Liver (tissue), 9 donors: Measurements from ENCODE around the gene CPLX1. TPM values are rescaled to one million over a fixed set of nuclear protein-coding genes. Genes with fewer than 3 reads are reported as not detected.

ENCODE experiments used
- DNase-seq: peaks from one replicate; pipeline ENCODE4 v3.0.0-alpha.2; 2017; ENCODE audit warnings: low spot score
- H3K27ac ChIP-seq, 2 donors: one replicate each; pipeline ENCODE4 v1.7.0; 2013; ENCODE audit warnings: inconsistent platforms in 2 of 2, low read length in 2 of 2, control low read depth in 1 of 2, low read depth in 1 of 2, mild to moderate bottlenecking in 1 of 2
- H3K27me3 ChIP-seq, 4 donors: one replicate each; pipeline versions ENCODE4 v1.6.1 to v1.7.0; 2013; ENCODE audit warnings: low read length in 3 of 4, inconsistent platforms in 1 of 4, mild to moderate bottlenecking in 1 of 4, moderate library complexity in 1 of 4; ENCODE audit not compliant: control insufficient read depth in 4 of 4, insufficient read depth in 4 of 4
- H3K36me3 ChIP-seq, 4 donors: one replicate each; pipeline versions ENCODE4 v1.6.1 to v1.7.0; 2013; ENCODE audit warnings: low read length in 3 of 4, mild to moderate bottlenecking in 3 of 4, low read depth in 1 of 4, moderate library complexity in 1 of 4; ENCODE audit not compliant: control insufficient read depth in 4 of 4, insufficient read depth in 3 of 4
- H3K4me1 ChIP-seq, 4 donors: one replicate each; pipeline versions ENCODE4 v1.6.1 to v1.7.0; 2013; ENCODE audit warnings: low read length in 3 of 4, mild to moderate bottlenecking in 3 of 4, moderate library complexity in 1 of 4; ENCODE audit not compliant: control insufficient read depth in 4 of 4, insufficient read depth in 4 of 4
- H3K4me3 ChIP-seq, 3 donors: one replicate each; pipeline versions ENCODE4 v1.6.1 to v1.7.0; 2013; ENCODE audit warnings: low read length in 3 of 3, control low read depth in 1 of 3, low read depth in 1 of 3, mild to moderate bottlenecking in 1 of 3
- H3K9ac ChIP-seq, 2 donors: one replicate each; pipeline ENCODE4 v1.7.0; 2013; ENCODE audit warnings: low read length in 2 of 2, mild to moderate bottlenecking in 2 of 2, moderate library complexity in 2 of 2, control low read depth in 1 of 2, low read depth in 1 of 2
- H3K9me3 ChIP-seq, 4 donors: one replicate each; pipeline versions ENCODE4 v1.6.1 to v1.7.0; 2013; ENCODE audit warnings: low read length in 3 of 4; ENCODE audit not compliant: control insufficient read depth in 4 of 4
- ATF3 ChIP-seq: IDR thresholded peaks from 2 replicates; pipeline ENCODE4 v1.6.1; 2016; ENCODE audit warnings: antibody characterized with exemption
- CTCF ChIP-seq: fragments of 150-350 bp; IDR thresholded peaks from 2 replicates; pipeline ENCODE4 v1.5.1; 2017; ENCODE audit warnings: improper control_type of control experiment, low read depth, low read length; ENCODE audit not compliant: missing input control
- EGR1 ChIP-seq, 2 donors: IDR thresholded peaks; 2 replicates each; pipeline ENCODE4 v1.6.1; 2016 to 2018; ENCODE audit warnings: antibody characterized with exemption in 2 of 2, low read depth in 2 of 2
- FOXA2 ChIP-seq: IDR thresholded peaks from 2 replicates; pipeline ENCODE4 v1.6.1; 2016; ENCODE audit warnings: antibody characterized with exemption
- HNF4A ChIP-seq, 2 donors: conservative IDR thresholded peaks; 2 replicates each; pipeline ENCODE4 v1.6.1; 2016; ENCODE audit warnings: antibody characterized with exemption in 2 of 2, mild to moderate bottlenecking in 2 of 2
- HNF4G ChIP-seq: IDR thresholded peaks from 2 replicates; pipeline ENCODE4 v1.6.1; 2016; ENCODE audit warnings: antibody characterized with exemption
- JUND ChIP-seq, 2 donors: IDR thresholded peaks; 2 replicates each; pipeline ENCODE4 v1.6.1; 2016; ENCODE audit warnings: antibody characterized with exemption in 2 of 2
- NR2F2 ChIP-seq: IDR thresholded peaks from 2 replicates; pipeline ENCODE4 v1.6.1; 2016; ENCODE audit warnings: antibody characterized with exemption
- REST ChIP-seq: IDR thresholded peaks from 2 replicates; pipeline ENCODE4 v1.6.1; 2016; ENCODE audit warnings: antibody characterized with exemption, mild to moderate bottlenecking
- RXRA ChIP-seq, 2 donors: IDR thresholded peaks; 2 replicates each; pipeline ENCODE4 v1.6.1; 2017 to 2018; ENCODE audit warnings: antibody characterized with exemption in 2 of 2, mild to moderate bottlenecking in 1 of 2
- SP1 ChIP-seq: IDR thresholded peaks from 2 replicates; pipeline ENCODE4 v1.6.1; 2018; ENCODE audit warnings: antibody characterized with exemption, mild to moderate bottlenecking
- TAF1 ChIP-seq: conservative IDR thresholded peaks from 2 replicates; pipeline ENCODE4 v1.6.1; 2016; ENCODE audit warnings: antibody characterized with exemption, mild to moderate bottlenecking
- YY1 ChIP-seq: IDR thresholded peaks from 2 replicates; pipeline ENCODE4 v1.6.1; 2016; ENCODE audit warnings: antibody characterized with exemption, mild to moderate bottlenecking
- ZBTB33 ChIP-seq: IDR thresholded peaks from 2 replicates; pipeline ENCODE4 v1.6.1; 2016; ENCODE audit warnings: antibody characterized with exemption
- WGBS: extraction: QIAGEN DNeasy Blood & Tissue Kit; methylation state at CpG from one replicate; pipeline ENCODE4 v1.1.7; 2013; 5-methylcytosine and 5-hydroxymethylcytosine counted together
- polyA plus RNA-seq, 2 donors: library from polyadenylated mRNA; stranded (reverse) in 1 of 2; unstranded in 1 of 2; fragments of 200-250 nt in 1 of 2; fragments of >200 nt in 1 of 2; fragmentation: Nextera tagmentation in 1 of 2; extraction: Ambion mirVana in 1 of 2; gene quantifications; one replicate each; pipeline versions ENCODE4 v1.2.1 to v1.2.3, GENCODE V29; 2013 to 2015
- total RNA-seq, 2 donors: library from RNA; depleted of rRNA; stranded (reverse); fragments of >200 nt; gene quantifications; one replicate each; pipeline ENCODE4 v1.2.3, GENCODE V29; 2014
- donor health status: healthy.
- donor health status: healthy.
- donor health status: healthy.
- donor health status: healthy.
- donor health status: healthy.

The CPLX1 gene
- total and polyA plus RNA-seq, 4 donors, result 0.14 to 2.8 (median 0.80) TPM

GRCh38 chr4:823761-824460 lies 2.0 kb downstream of the CPLX1 start (continued):
- TF ChIP-seq HNF4A (conservative IDR thresholded peaks at IDR 0.05) (no peak), NR2F2 (no peak), REST (no peak)

GRCh38 chr4:823176-823760 lies 2.7 kb downstream of the CPLX1 start:
- WGBS, result 84% methylated on average over 21 of the region's 21 CpGs
- Histone ChIP-seq H3K36me3 (no peaks in the 10 kb centered on the region), H3K9ac (no peak overlapping the region), H3K27me3 (no peaks in the 10 kb centered on the region), H3K9me3 (no peaks in the 10 kb centered on the region), H3K27ac (no peak overlapping the region), H3K4me3 (no peak overlapping the region), H3K4me1 (peaks cover 2 to 9% (median 7%) of the 10 kb centered on the region in 4 donors)
- TF ChIP-seq CTCF, result no peak
- TF ChIP-seq YY1, result no peak
- no peak for TF ChIP-seq ATF3
- TF ChIP-seq TAF1, result no peak
- TF ChIP-seq ZBTB33, result no peak
- no peak for DNase-seq

GRCh38 chr4:822361-823175 lies 3.4 kb downstream of the CPLX1 start:
- peaks cover 2 to 8% (median 7%) of the 10 kb centered on the region in 4 donors for H3K4me1 ChIP-seq
- no peaks in the 10 kb centered on the region for H3K36me3 ChIP-seq
- H3K27ac ChIP-seq, result no peak overlapping the region
- no peaks in the 10 kb centered on the region for H3K9me3 ChIP-seq
- 71% methylated on average over 24 of the region's 24 CpGs for WGBS
- no peak for DNase-seq
- H3K27me3 ChIP-seq, result no peaks in the 10 kb centered on the region
- H3K9ac ChIP-seq, result no peak overlapping the region
- H3K4me3 ChIP-seq, result no peak overlapping the region
- TF ChIP-seq HNF4G, result no peak
- no peak for TF ChIP-seq JUND (IDR thresholded peaks at IDR 0.05)
- no peak for TF ChIP-seq ATF3
- TF ChIP-seq ZBTB33, result no peak
- TF ChIP-seq NR2F2, result no peak
- TF ChIP-seq SP1, result no peak
- TF ChIP-seq TAF1, result no peak
- TF ChIP-seq RXRA (IDR thresholded peaks at IDR 0.05), result no peak
- no peak for TF ChIP-seq CTCF
- TF ChIP-seq EGR1 (IDR thresholded peaks at IDR 0.05; ENCODE audit: low read depth in 2 of 2), result no peak
- TF ChIP-seq YY1, result no peak
- TF ChIP-seq FOXA2, result no peak
